A549 (cell line): Measurements from ENCODE around the gene TNS2. TPM values are rescaled to one million over a fixed set of nuclear protein-coding genes. Genes with fewer than 3 reads are reported as not detected.
"Not testable (repeated sequence)": the region's sequence is repeated elsewhere in the genome, so short reads cannot be mapped to it uniquely, and the experiment has no call there.

Source experiments
- ATAC-seq, 2 experiments: fragments of 200-7000 bp in 1 of 2; fragments of >200 bp in 1 of 2; cut with Nextera tagmentation in 1 of 2; cut with Tn5 transposase in 1 of 2; 3 replicates each; pipeline versions ENCODE4 v1.8.0 to v1.9.1; 2018 to 2020; ENCODE audit warnings: mild to moderate bottlenecking in 1 of 2, moderate library complexity in 1 of 2
- CTCF ChIA-PET: fragments of 300-600 bp; sonication (Branson Sonifier 250); formaldehyde crosslinking; extraction: SDS; loops from one replicate; lab custom pipeline; 2021; ENCODE audit warnings: antibody characterized with exemption, inconsistent platforms; lab: Yijun Ruan, JAX
- POLR2A ChIA-PET: fragments of 350-600 bp; formaldehyde crosslinking; extraction: SDS; loops from one replicate; lab custom pipeline; 2021; ENCODE audit warnings: antibody characterized with exemption, inconsistent platforms; lab: Yijun Ruan, JAX
- DNase-seq, 2 experiments: peaks; one replicate each; pipeline versions ENCODE4 v3.0.0 to v3.0.0-alpha.2; 2011 to 2016; ENCODE audit warnings: low read depth in 1 of 2, low spot score in 1 of 2
- FAIRE-seq: peaks from 2 replicates; lab custom pipeline; 2011; peaks lifted over from hg19 to GRCh38; lab: Jason Lieb, UNC
- H3K27ac ChIP-seq, 2 experiments: fragments of >200 bp; sonication (Bioruptor Twin); formaldehyde crosslinking; 3 replicates each; pipeline ENCODE4 v1.5.1; 2016 to 2017
- H3K4me1 ChIP-seq: fragments of >200 bp; sonication (Bioruptor Twin); formaldehyde crosslinking; 3 replicates; pipeline ENCODE4 v1.6.1; 2016
- H3K4me2 ChIP-seq: fragments of >200 bp; sonication (Bioruptor Twin); formaldehyde crosslinking; 3 replicates; pipeline ENCODE4 v1.6.1; 2016
- H3K4me3 ChIP-seq: fragments of >200 bp; sonication (Bioruptor Twin); formaldehyde crosslinking; 3 replicates; pipeline ENCODE4 v1.5.1; 2016
- H3K9me3 ChIP-seq: fragments of >200 bp; sonication (Bioruptor Twin); formaldehyde crosslinking; 3 replicates; pipeline ENCODE4 v1.6.1; 2016
- BHLHE40 ChIP-seq: IDR thresholded peaks from 2 replicates; pipeline ENCODE4 v1.6.1; 2012; ENCODE audit warnings: low read depth, low read length, inconsistent platforms
- CBX8 ChIP-seq: fragments of 200-600 bp; sonication (generic); IDR thresholded peaks from 2 replicates; pipeline ENCODE4 v1.6.1; 2016
- CEBPB ChIP-seq, 2 experiments: fragments of >200 bp in 1 of 2; sonication (Bioruptor Twin) in 1 of 2; formaldehyde crosslinking in 1 of 2; IDR thresholded peaks; 2 replicates each; pipeline ENCODE4 v1.6.1; 2012 to 2016
- CHD4 ChIP-seq: fragments of 200-600 bp; sonication (generic); IDR thresholded peaks from 2 replicates; pipeline ENCODE4 v1.6.1; 2016; ENCODE audit warnings: antibody characterized with exemption, mild to moderate bottlenecking, borderline replicate concordance
- EHMT2 ChIP-seq: fragments of 200-600 bp; sonication (generic); IDR thresholded peaks from 2 replicates; pipeline ENCODE4 v1.6.1; 2016; ENCODE audit warnings: antibody characterized with exemption, low read depth, mild to moderate bottlenecking, moderate library complexity
- FOSB ChIP-seq: fragments of 250-450 bp; sonication (Bioruptor Pico); IDR thresholded peaks from 2 replicates; pipeline ENCODE4 v1.5.0; 2020; ENCODE audit warnings: mild to moderate bottlenecking, moderate library complexity
- GATA3 ChIP-seq: IDR thresholded peaks from 2 replicates; pipeline ENCODE4 v1.6.1; 2012; ENCODE audit warnings: borderline replicate concordance
- HOXB5 ChIP-seq: fragments of 250-450 bp; sonication (Bioruptor Pico); IDR thresholded peaks from 2 replicates; pipeline ENCODE4 v1.5.0; 2020; ENCODE audit warnings: mild to moderate bottlenecking, moderate library complexity
- JUN ChIP-seq, 2 experiments: fragments of >200 bp; sonication (Bioruptor Twin); formaldehyde crosslinking; IDR thresholded peaks; 2 replicates in 1 of 2; 3 replicates in 1 of 2; pipeline ENCODE4 v1.6.1; 2016 to 2017
- KDM1A ChIP-seq: fragments of 200-600 bp; sonication (generic); IDR thresholded peaks from 2 replicates; pipeline ENCODE4 v1.6.1; 2016; ENCODE audit warnings: low read depth, mild to moderate bottlenecking
- KDM5A ChIP-seq: fragments of 200-600 bp; sonication (generic); IDR thresholded peaks from 2 replicates; pipeline ENCODE4 v1.6.1; 2016; ENCODE audit warnings: antibody characterized with exemption, mild to moderate bottlenecking
- RAD21 ChIP-seq, 2 experiments: fragments of >200 bp in 1 of 2; sonication (Bioruptor Twin) in 1 of 2; formaldehyde crosslinking in 1 of 2; IDR thresholded peaks in 1 of 2; conservative IDR thresholded peaks in 1 of 2; 2 replicates in 1 of 2; 3 replicates in 1 of 2; pipeline ENCODE4 v1.6.1; 2012 to 2018; ENCODE audit warnings: inconsistent platforms in 1 of 2
- RCOR1 ChIP-seq: fragments of 150-350 bp; IDR thresholded peaks from 2 replicates; pipeline ENCODE4 v1.6.1; 2014; ENCODE audit warnings: antibody characterized with exemption, low read length, low read depth
- SMC3 ChIP-seq: fragments of >200 bp; sonication (Bioruptor Twin); formaldehyde crosslinking; IDR thresholded peaks from 3 replicates; pipeline ENCODE4 v1.6.1; 2018; ENCODE audit warnings: inconsistent platforms
- WGBS: methylation state at CpG from one replicate; pipeline ENCODE4 v1.1.6; 2017; ENCODE audit errors: missing lambda C conversion rate; 5-methylcytosine and 5-hydroxymethylcytosine counted together
- polyA plus RNA-seq, 4 experiments: library from polyadenylated mRNA; depleted of rRNA in 3 of 4; stranded (reverse); fragments of >200 nt; fragmentation: RNase III in 1 of 4; extraction: RNeasy Plus Mini Kit Qiagen cat#74134 plus additional on column Dnase treatment in 1 of 4; gene quantifications; 2 replicates in 3 of 4; 3 replicates in 1 of 4; pipeline ENCODE4 v1.2.3, GENCODE V29; 2011 to 2017

Gene TNS2
- polyA plus RNA-seq, 2 of the 4 experiments (the other 2 are of a cell fraction): 11.5 to 15.3 TPM

- no peak for DNase-seq
- no peak for TF ChIP-seq CBX8
- no peak for TF ChIP-seq HOXB5 (CRISPR knock-in tag)
- no peak for TF ChIP-seq RCOR1
- TF ChIP-seq GATA3: no peak
- TF ChIP-seq, all 56 proteins: peak for 0
- FAIRE-seq (no peak), ATAC-seq (no peak)
- H3K27ac ChIP-seq: peak overlapping the region in 1 of 2 experiments; percentile 55; a peak in 3 of 6 replicates
- H3K9me3 ChIP-seq: no peaks in the 10 kb centered on the region
- peak overlapping the region; percentile 2; the same call in 2 of the 3 replicates for H3K4me2 ChIP-seq
- POLR2A ChIA-PET: interaction anchor here (0.6 to 1.6 kb wide), 2 partner anchors 15 to 40 kb away, joined by 3 to 4 read pairs; partner anchors contain the start of gene SPRYD3
- no peak overlapping the region for H3K4me3 ChIP-seq
- CTCF ChIA-PET: interaction anchor here (0.6 to 38.0 kb wide), 9 partner anchors 29 to 635 kb away, joined by 3 to 1424 read pairs (median 3); partner anchors contain the start of genes SPRYD3 and TNS2
- WGBS: 79% methylated on average over 6 of the region's 6 CpGs
- H3K4me1 ChIP-seq: peaks cover 34% of the 10 kb centered on the region
These were observed 44.5 kb downstream of the TNS2 start for GRCh38 chr12:53094394-53094787.

GRCh38 chr12:53094796-53095595, 45.1 kb downstream of the TNS2 start:
- peak overlapping the region; percentile 2; the same call in 2 of the 3 replicates for H3K4me2 ChIP-seq
- 59% methylated on average over 5 of the region's 5 CpGs for WGBS

GRCh38 chr12:53095596-53095895, 45.7 kb downstream of the TNS2 start:
- not testable (repeated sequence) for FAIRE-seq, DNase-seq, H3K4me3 ChIP-seq, H3K9me3 ChIP-seq, H3K4me2 ChIP-seq, ATAC-seq
- WGBS: 89% methylated on average over 3 of the region's 3 CpGs
- peaks cover 40% of the 10 kb centered on the region for H3K4me1 ChIP-seq
- 0 out of 6 replicates have a peak overlapping the region, but pooled peaks of 1 of the 2 experiments have one; percentile 95 for H3K27ac ChIP-seq
- POLR2A ChIA-PET: interaction anchor here (1.6 kb wide), 1 partner anchor 16 kb away, joined by 4 read pairs; the partner anchor contains the start of gene SPRYD3
- CTCF ChIA-PET: interaction anchor here (38.0 kb wide), 1 partner anchor 31 kb away, joined by 1424 read pairs; the partner anchor contains the start of genes SPRYD3 and TNS2

More at GRCh38 chr12:53094796-53095595, 45.1 kb downstream of the TNS2 start:
- not testable (repeated sequence) for H3K9me3 ChIP-seq, ATAC-seq, H3K4me3 ChIP-seq, FAIRE-seq
- CTCF ChIA-PET: interaction anchor here (0.6 to 38.0 kb wide), 6 partner anchors 30 to 635 kb away, joined by 3 to 1424 read pairs (median 3); partner anchors contain the start of genes SPRYD3 and TNS2
- peak in 1 of 2 experiments; percentile 56 for DNase-seq
- peak overlapping the region in 1 of 2 experiments; percentile 55; a peak in 3 of 6 replicates for H3K27ac ChIP-seq
- POLR2A ChIA-PET: interaction anchor here (1.6 kb wide), 1 partner anchor 16 kb away, joined by 4 read pairs; the partner anchor contains the start of gene SPRYD3
- H3K4me1 ChIP-seq: peaks cover 38% of the 10 kb centered on the region

- FAIRE-seq (no peak), DNase-seq (no peak), ATAC-seq (no peak)
- peak overlapping the region; percentile 92 to 95; a peak in 4 of 6 replicates for H3K27ac ChIP-seq
- H3K4me1 ChIP-seq: peaks cover 41% of the 10 kb centered on the region
- WGBS: 72% methylated on average over 11 of the region's 11 CpGs
- H3K4me2 ChIP-seq: peak overlapping the region; percentile 95
- ChIA-PET POLR2A (interaction anchor here (1.6 to 3.5 kb wide), 2 partner anchors 16 to 17 kb away, joined by 4 to 46 read pairs; partner anchors contain the start of gene SPRYD3), CTCF (interaction anchor here (38.0 kb wide), 1 partner anchor 31 kb away, joined by 1424 read pairs; the partner anchor contains the start of genes SPRYD3 and TNS2)
- TF ChIP-seq JUN (IDR thresholded peaks at IDR 0.05): no peak
- TF ChIP-seq SMC3: no peak
- no peak for TF ChIP-seq KDM1A
- no peak for TF ChIP-seq BHLHE40
- TF ChIP-seq CEBPB (IDR thresholded peaks at IDR 0.05): 0 out of 4 replicates have a peak, but pooled peaks of 1 of the 2 experiments have one; percentile 31
- no peaks in the 10 kb centered on the region for H3K9me3 ChIP-seq
- H3K4me3 ChIP-seq: no peak overlapping the region
These were observed 46.4 kb downstream of the TNS2 start for GRCh38 chr12:53096089-53096741.

DNA sequence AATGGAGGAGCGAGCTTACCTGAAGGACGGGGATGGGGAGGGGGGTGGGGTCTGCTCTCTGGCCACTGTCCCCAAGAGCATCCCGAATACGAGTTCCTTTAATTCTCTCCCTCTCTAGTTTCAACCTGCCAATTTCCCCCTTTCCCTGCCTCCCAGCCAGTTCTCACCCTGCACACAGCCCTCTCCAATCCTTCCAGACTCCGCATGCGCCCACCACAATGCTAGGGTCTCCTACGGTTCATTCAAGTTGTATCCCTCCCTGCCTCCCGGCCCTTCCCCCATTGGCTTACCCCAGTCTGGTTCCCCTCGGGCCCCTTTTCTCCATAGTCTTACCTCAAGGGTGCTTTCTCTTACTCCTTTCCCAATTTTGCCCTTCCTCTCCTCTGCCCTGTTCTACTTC, 46.9 kb downstream of the TNS2 start:
- ChIA-PET CTCF (interaction anchor here (1.3 to 38.0 kb wide), 2 partner anchors 32 to 101 kb away, joined by 4 to 1424 read pairs; partner anchors contain the start of genes SPRYD3 and TNS2), POLR2A (interaction anchor here (3.2 to 3.5 kb wide), 2 partner anchors 17 to 31 kb away, joined by 29 to 46 read pairs; partner anchors contain the start of gene SPRYD3)
- Histone ChIP-seq H3K4me2 (peak overlapping the region; percentile 95), H3K27ac (peak overlapping the region; percentile 92 to 95), H3K9me3 (no peaks in the 10 kb centered on the region), H3K4me1 (peaks cover 41% of the 10 kb centered on the region), H3K4me3 (peak overlapping the region; percentile 54)
- no peak for DNase-seq
- ATAC-seq: no peak
- FAIRE-seq: no peak
- WGBS: 80% methylated on average over 9 of the region's 9 CpGs
- no peak for TF ChIP-seq FOSB (CRISPR knock-in tag)
- TF ChIP-seq CHD4: no peak
- no peak for TF ChIP-seq RAD21 (conservative IDR thresholded peaks at IDR 0.05 in 1 of 2, IDR thresholded peaks at IDR 0.05 in 1 of 2)
- TF ChIP-seq SMC3: no peak
- no peak for TF ChIP-seq KDM5A
- no peak for TF ChIP-seq EHMT2
- no peak for TF ChIP-seq JUN (IDR thresholded peaks at IDR 0.05)
